MM.1S (cell line): Measurements from ENCODE around the gene GSKIP.
A peak's percentile ranks its signal among the peaks of the same experiment; 100 is the strongest.

Experiments
- CTCF ChIP-seq: fragments of 300-600 bp; sonication (generic); IDR thresholded peaks from 2 replicates; pipeline ENCODE4 v1.5.1; 2016; ENCODE audit warnings: antibody characterized with exemption, low read length, mixed read lengths
- EZH2 ChIP-seq: fragments of 300-600 bp; sonication (generic); optimal IDR thresholded peaks from 2 replicates; pipeline ENCODE3; 2017; ENCODE audit warnings: low read depth, mild to moderate bottlenecking, antibody characterized with exemption, low read length, mixed read lengths

- TF ChIP-seq CTCF (peak; percentile 56), EZH2 (no peak)
Observed at GRCh38 chr14:96424109-96424989, 61.0 kb downstream of the GSKIP start.
